BE2C (cell line): ENCODE results near the gene KRT2.

Source experiments
- DNase-seq: peaks from one replicate; pipeline ENCODE4 v3.0.0-alpha.2; 2020
- H3K27me3 ChIP-seq: fragments of 250-450 bp; sonication (Bioruptor Pico); 2 replicates; pipeline ENCODE4 v1.5.1; 2020; ENCODE audit warnings: mild to moderate bottlenecking
- H3K36me3 ChIP-seq: fragments of 250-450 bp; sonication (Bioruptor Pico); 2 replicates; pipeline ENCODE4 v1.5.1; 2020; ENCODE audit warnings: mild to moderate bottlenecking
- H3K4me1 ChIP-seq: fragments of 250-450 bp; sonication (Bioruptor Pico); 2 replicates; pipeline ENCODE4 v1.5.1; 2020
- H3K4me3 ChIP-seq: 2 replicates; pipeline ENCODE4 v1.5.1; 2011; ENCODE audit warnings: low read depth, low read length
- H3K9me3 ChIP-seq: fragments of 250-450 bp; sonication (Bioruptor Pico); 2 replicates; pipeline ENCODE4 v1.5.1; 2020
- CTCF ChIP-seq: IDR thresholded peaks from 2 replicates; pipeline ENCODE4 v1.5.1; 2012; ENCODE audit warnings: mild to moderate bottlenecking, low read depth, low read length

Gene KRT2

GRCh38 chr12:52637299-52637698, 14.7 kb downstream of the KRT2 start:
- no peak for TF ChIP-seq CTCF
- DNase-seq, result no peak
- no peaks in the 10 kb centered on the region for H3K4me1 ChIP-seq
- no peaks in the 10 kb centered on the region for H3K9me3 ChIP-seq
- H3K36me3 ChIP-seq, result no peaks in the 10 kb centered on the region
- no peak overlapping the region for H3K4me3 ChIP-seq
- peaks cover 18% of the 10 kb centered on the region for H3K27me3 ChIP-seq

- H3K9me3 ChIP-seq, result no peaks in the 10 kb centered on the region
- no peaks in the 10 kb centered on the region for H3K36me3 ChIP-seq
- TF ChIP-seq CTCF, result no peak
- peaks cover 15% of the 10 kb centered on the region for H3K27me3 ChIP-seq
- no peaks in the 10 kb centered on the region for H3K4me1 ChIP-seq
- no peak for DNase-seq
- H3K4me3 ChIP-seq, result no peak overlapping the region
Observed at GRCh38 chr12:52636592-52637258, 15.3 kb downstream of the KRT2 start.

- no peaks in the 10 kb centered on the region for H3K4me1 ChIP-seq
- TF ChIP-seq CTCF, result no peak
- H3K9me3 ChIP-seq, result no peaks in the 10 kb centered on the region
- H3K27me3 ChIP-seq, result peaks cover 16% of the 10 kb centered on the region
- no peak overlapping the region for H3K4me3 ChIP-seq
- no peak for DNase-seq
- no peaks in the 10 kb centered on the region for H3K36me3 ChIP-seq
Observed at GRCh38 chr12:52636189-52636588, 15.8 kb downstream of the KRT2 start.

DNA sequence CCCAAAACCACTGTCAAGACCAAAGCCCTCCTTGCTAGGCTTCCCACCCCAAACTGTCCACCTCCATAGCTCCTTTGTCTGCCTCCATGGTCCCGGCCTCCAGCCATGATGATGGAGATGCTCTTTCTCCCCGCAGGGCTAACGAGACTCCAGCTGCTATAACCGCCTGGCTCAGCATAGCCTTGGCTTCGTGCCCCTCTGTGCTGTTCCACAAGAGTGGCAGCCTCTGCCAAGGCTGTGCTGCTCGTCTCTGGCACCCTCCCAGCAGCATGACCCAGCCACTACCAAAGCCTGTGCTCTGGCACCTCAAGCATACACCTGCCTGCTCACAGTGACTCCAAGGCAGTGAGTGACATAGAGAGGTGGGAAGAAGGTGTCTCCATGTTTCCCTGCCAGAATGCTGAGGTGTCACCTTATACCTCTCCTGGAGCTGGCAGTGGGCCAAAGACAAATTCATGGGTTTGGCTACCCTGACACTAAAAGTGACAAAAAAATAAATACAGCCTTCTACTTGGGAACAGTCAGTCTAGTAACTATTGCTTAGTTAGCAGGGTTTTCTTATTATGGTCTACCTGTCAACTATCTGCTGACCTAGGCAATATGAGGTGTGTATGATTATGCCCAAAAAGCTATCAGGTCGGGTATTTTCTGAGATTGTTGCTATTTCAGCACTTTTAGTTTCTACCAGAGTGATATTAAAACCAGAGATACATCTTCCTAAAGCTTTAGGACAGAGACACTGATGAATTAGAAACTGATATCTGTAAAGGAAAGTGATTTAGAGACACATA, 17.6 kb downstream of the KRT2 start:
- TF ChIP-seq CTCF, result no peak
- DNase-seq, result no peak
- Histone ChIP-seq H3K27me3 (peaks cover 19% of the 10 kb centered on the region), H3K4me3 (no peak overlapping the region), H3K36me3 (no peaks in the 10 kb centered on the region), H3K4me1 (no peaks in the 10 kb centered on the region), H3K9me3 (no peaks in the 10 kb centered on the region)

GRCh38 chr12:52633383-52633782, 18.6 kb downstream of the KRT2 start:
- no peak for TF ChIP-seq CTCF
- Histone ChIP-seq H3K4me1 (no peaks in the 10 kb centered on the region), H3K27me3 (peaks cover 19% of the 10 kb centered on the region), H3K9me3 (no peaks in the 10 kb centered on the region), H3K36me3 (no peaks in the 10 kb centered on the region), H3K4me3 (no peak overlapping the region)
- DNase-seq, result no peak

DNA sequence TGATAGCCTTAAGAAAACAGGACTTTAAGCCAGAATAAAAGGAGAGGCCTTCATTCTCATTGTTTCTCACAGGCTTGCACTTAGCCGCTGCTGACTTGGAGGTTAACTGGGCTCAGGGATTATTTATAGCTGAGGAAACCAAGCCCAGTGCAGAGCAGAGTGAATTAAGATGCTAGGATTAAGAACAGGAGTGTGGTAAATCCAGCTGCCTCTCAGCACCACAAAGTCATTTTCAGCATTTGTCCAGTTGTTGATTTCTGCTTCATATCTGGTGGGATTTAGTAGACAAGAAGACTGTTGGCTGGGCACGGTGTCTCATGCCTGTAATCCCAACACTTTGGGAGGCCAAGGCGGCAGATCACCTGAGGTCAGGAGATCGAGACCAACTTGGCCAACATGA, 19.4 kb downstream of the KRT2 start:
- Histone ChIP-seq H3K9me3 (no peaks in the 10 kb centered on the region), H3K4me3 (no peak overlapping the region), H3K36me3 (no peaks in the 10 kb centered on the region), H3K4me1 (no peaks in the 10 kb centered on the region), H3K27me3 (peaks cover 18% of the 10 kb centered on the region)
- no peak for TF ChIP-seq CTCF
- DNase-seq, result no peak
